Sigmoid colon (tissue), 7 donors: Measurements from ENCODE around the gene FANCB. TPM values are rescaled to one million over a fixed set of nuclear protein-coding genes. Genes with fewer than 3 reads are reported as not detected.

Experiments used
- DNase-seq: peaks from one replicate; pipeline ENCODE4 v3.0.0-alpha.2; 2019
- H3K27ac ChIP-seq, 4 donors: fragments of 200-600 bp; sonication (generic); one replicate each; pipeline ENCODE4 v1.5.1; 2016 to 2019; ENCODE audit warnings: mild to moderate bottlenecking in 1 of 4
- H3K27me3 ChIP-seq, 3 donors: fragments of 200-600 bp; sonication (generic); one replicate each; pipeline ENCODE4 v1.5.1; 2019; ENCODE audit warnings: mild to moderate bottlenecking in 1 of 3
- H3K36me3 ChIP-seq, 4 donors: fragments of 200-600 bp; sonication (generic); one replicate each; pipeline ENCODE4 v1.5.1; 2016 to 2019
- H3K4me1 ChIP-seq, 4 donors: fragments of 200-600 bp; sonication (generic); one replicate each; pipeline ENCODE4 v1.5.1; 2017 to 2019
- H3K4me3 ChIP-seq, 4 donors: fragments of 200-600 bp; sonication (generic); one replicate each; pipeline ENCODE4 v1.5.1; 2017 to 2019; ENCODE audit warnings: mild to moderate bottlenecking in 2 of 4, moderate library complexity in 1 of 4
- H3K9me3 ChIP-seq, 4 donors: fragments of 200-600 bp in 3 of 4; sonication (generic) in 3 of 4; one replicate each; pipeline versions ENCODE4 v1.5.1 to v1.6.1; 2013 to 2019
- CTCF ChIP-seq, 4 experiments: fragments of 450-650 bp in 3 of 4; fragments of 200-600 bp in 1 of 4; IDR thresholded peaks; one replicate each; pipeline ENCODE4 v1.5.1; 2016 to 2019; ENCODE audit warnings: antibody characterized with exemption in 4 of 4, mild to moderate bottlenecking in 3 of 4, moderate library complexity in 2 of 4
- EP300 ChIP-seq, 4 donors: sonication (generic); formaldehyde crosslinking; IDR thresholded peaks; one replicate each; pipeline ENCODE4 v1.6.1; 2017; ENCODE audit warnings: antibody characterized with exemption in 4 of 4
- POLR2A ChIP-seq, 2 donors: fragments of 450-650 bp; IDR thresholded peaks; one replicate each; pipeline ENCODE4 v1.6.1; 2016; ENCODE audit warnings: antibody characterized with exemption in 2 of 2, mild to moderate bottlenecking in 2 of 2, moderate library complexity in 2 of 2
- POLR2AphosphoS5 ChIP-seq, 4 donors: sonication (generic); formaldehyde crosslinking; IDR thresholded peaks; one replicate each; pipeline ENCODE4 v1.6.1; 2017; ENCODE audit warnings: antibody characterized with exemption in 4 of 4
- WGBS, 2 donors: extraction: QIAGEN DNeasy Blood & Tissue Kit; methylation state at CpG; one replicate each; pipeline ENCODE4 v1.1.7; 2013; 5-methylcytosine and 5-hydroxymethylcytosine counted together
- intact Hi-C: fragments of 100-400 bp; cut with DNase I; formaldehyde crosslinking; loops from one replicate; pipeline ENCODE4 v1.15.1; 2023
- polyA plus RNA-seq, 3 donors: library from polyadenylated mRNA; stranded (reverse); fragments of 200-250 nt; gene quantifications; one replicate each; pipeline ENCODE4 v1.2.3, GENCODE V29; 2013
- total RNA-seq, 4 donors: library from RNA; depleted of rRNA; stranded (reverse); fragments of >200 nt; gene quantifications; one replicate each; pipeline ENCODE4 v1.1.0, GENCODE V29; 2016
- donor health status: healthy with polysubstance abuse.
- donor health status: Bipolar disorder and iron deficiency.
- donor health status: healthy.

FANCB gene
- total RNA-seq (1 to 10 TPM; 1.4 to 4.4 (median 1.8) TPM), polyA plus RNA-seq (under 1 TPM; under 0.01 to 0.89 (median 0.23) TPM)

- intact Hi-C loops = loop anchor here (5.0 kb wide), 2 partner anchors 799 to 841 kb away; no protein-coding TSS in a partner anchor
- TF ChIP-seq POLR2AphosphoS5 (IDR thresholded peaks at IDR 0.05) (peak; percentile 20 to 62 (median 46)), POLR2A (IDR thresholded peaks at IDR 0.05) (no peak), EP300 (IDR thresholded peaks at IDR 0.05) (no peak), CTCF (IDR thresholded peaks at IDR 0.05) (no peak)
- H3K36me3 ChIP-seq = no peaks in the 10 kb centered on the region
- H3K4me1 ChIP-seq = peaks cover 0 to 8% (median 3%) of the 10 kb centered on the region in 4 donors
- peak within 1 kb of the TSS; percentile 83 to 84 (median 84) for H3K27ac ChIP-seq
- no peaks in the 10 kb centered on the region for H3K27me3 ChIP-seq
- DNase-seq = peak; percentile 96
- H3K4me3 ChIP-seq = peak within 1 kb of the TSS; percentile 69 to 71 (median 71)
- WGBS, 2 donors = 0% methylated on average over 78 of the region's 78 CpGs
- no peaks in the 10 kb centered on the region for H3K9me3 ChIP-seq
Measured at GRCh38 chrX:14872851-14873675, at the start of gene FANCB, which contains the start of gene MOSPD2. TSS of gene FANCB (minus strand) at chrX:14873069. CDS start at chrX:14865510, 7,559 bp downstream. TSS of gene MOSPD2 (plus strand) at chrX:14873421. CDS start at chrX:14873529, 108 bp downstream.

- no peak for TF ChIP-seq CTCF (IDR thresholded peaks at IDR 0.05)
- TF ChIP-seq POLR2AphosphoS5 (IDR thresholded peaks at IDR 0.05) = no peak
- TF ChIP-seq EP300 (IDR thresholded peaks at IDR 0.05) = no peak
- no peak for TF ChIP-seq POLR2A (IDR thresholded peaks at IDR 0.05)
- Histone ChIP-seq H3K4me3 (no peak overlapping the region), H3K27me3 (no peaks in the 10 kb centered on the region), H3K36me3 (no peaks in the 10 kb centered on the region), H3K9me3 (no peaks in the 10 kb centered on the region), H3K4me1 (no peaks in the 10 kb centered on the region), H3K27ac (peak overlapping the region in 1 of 4 donors; percentile 4)
- no peak for DNase-seq
- intact Hi-C loops = no loop called here
- WGBS, 2 donors = 83 to 93% methylated on average over 6 of the region's 6 CpGs
Measured at GRCh38 chrX:14922437-14922836, 49.6 kb upstream of the FANCB start.

GRCh38 chrX:14920196-14920595 lies 47.3 kb upstream of the FANCB start:
- H3K36me3 ChIP-seq = peaks cover 0 to 14% (median 0%) of the 10 kb centered on the region in 4 donors
- no peak overlapping the region for H3K27ac ChIP-seq
- WGBS, 2 donors = 96% methylated on average over 2 of the region's 2 CpGs

GRCh38 chrX:14919407-14919806 lies 46.5 kb upstream of the FANCB start:
- WGBS, 2 donors = 22 to 84% methylated on average over 2 of the region's 2 CpGs
- intact Hi-C loops = no loop called here
- no peaks in the 10 kb centered on the region for H3K4me1 ChIP-seq
- no peak for TF ChIP-seq CTCF (IDR thresholded peaks at IDR 0.05)
- TF ChIP-seq POLR2AphosphoS5 (IDR thresholded peaks at IDR 0.05) = no peak
- TF ChIP-seq POLR2A (IDR thresholded peaks at IDR 0.05) = no peak
- TF ChIP-seq EP300 (IDR thresholded peaks at IDR 0.05) = no peak
- no peak overlapping the region for H3K4me3 ChIP-seq
- no peak for DNase-seq
- peaks cover 0 to 14% (median 0%) of the 10 kb centered on the region in 4 donors for H3K36me3 ChIP-seq
- H3K27me3 ChIP-seq = no peaks in the 10 kb centered on the region
- H3K9me3 ChIP-seq = no peaks in the 10 kb centered on the region
- no peak overlapping the region for H3K27ac ChIP-seq

More at GRCh38 chrX:14920196-14920595, 47.3 kb upstream of the FANCB start:
- H3K9me3 ChIP-seq = no peaks in the 10 kb centered on the region
- no peak for DNase-seq
- H3K4me3 ChIP-seq = no peak overlapping the region
- TF ChIP-seq EP300 (IDR thresholded peaks at IDR 0.05) (no peak), CTCF (IDR thresholded peaks at IDR 0.05) (no peak), POLR2A (IDR thresholded peaks at IDR 0.05) (no peak), POLR2AphosphoS5 (IDR thresholded peaks at IDR 0.05) (no peak)
- intact Hi-C loops = no loop called here
- no peaks in the 10 kb centered on the region for H3K4me1 ChIP-seq
- H3K27me3 ChIP-seq = no peaks in the 10 kb centered on the region
